ENCODE data around the gene TBPL1.

TBPL1 gene

GRCh38 chr6:133954657-133955576 is 1.9 kb downstream of the TBPL1 start:
- Histone ChIP-seq H3K4me1 (ENCODE audit: control insufficient read depth, insufficient read depth, low read length) (peaks cover 10% of the 10 kb centered on the region), H3K9me3 (ENCODE audit: control insufficient read depth in 2 of 2, low read length in 2 of 2) (no peaks in the 10 kb centered on the region), H3K4me3 (ENCODE audit: low read length in 2 of 2) (no peak overlapping the region), H3K27me3 (ENCODE audit: control insufficient read depth in 1 of 2, insufficient read depth in 2 of 2, low read length in 2 of 2) (no peaks in the 10 kb centered on the region), H3K27ac (ENCODE audit: low read length) (no peak overlapping the region), H3K36me3 (ENCODE audit: control insufficient read depth in 2 of 2, insufficient read depth in 2 of 2, low read length in 2 of 2) (no peaks in the 10 kb centered on the region), H3K9ac (ENCODE audit: low read length in 2 of 2) (no peak overlapping the region)

GRCh38 chr6:133955582-133956415 is 2.8 kb downstream of the TBPL1 start:
- no peak overlapping the region for H3K4me3 ChIP-seq (ENCODE audit: low read length in 2 of 2)
- no peak overlapping the region for H3K27ac ChIP-seq (ENCODE audit: low read length)
- H3K4me1 ChIP-seq (ENCODE audit: control insufficient read depth, insufficient read depth, low read length) = peaks cover 10% of the 10 kb centered on the region
- H3K27me3 ChIP-seq (ENCODE audit: control insufficient read depth in 1 of 2, insufficient read depth in 2 of 2, low read length in 2 of 2) = no peaks in the 10 kb centered on the region
- H3K9me3 ChIP-seq (ENCODE audit: control insufficient read depth in 2 of 2, low read length in 2 of 2) = no peaks in the 10 kb centered on the region
- H3K36me3 ChIP-seq (ENCODE audit: control insufficient read depth in 2 of 2, insufficient read depth in 2 of 2, low read length in 2 of 2) = no peaks in the 10 kb centered on the region
- H3K9ac ChIP-seq (ENCODE audit: low read length in 2 of 2) = no peak overlapping the region

DNA sequence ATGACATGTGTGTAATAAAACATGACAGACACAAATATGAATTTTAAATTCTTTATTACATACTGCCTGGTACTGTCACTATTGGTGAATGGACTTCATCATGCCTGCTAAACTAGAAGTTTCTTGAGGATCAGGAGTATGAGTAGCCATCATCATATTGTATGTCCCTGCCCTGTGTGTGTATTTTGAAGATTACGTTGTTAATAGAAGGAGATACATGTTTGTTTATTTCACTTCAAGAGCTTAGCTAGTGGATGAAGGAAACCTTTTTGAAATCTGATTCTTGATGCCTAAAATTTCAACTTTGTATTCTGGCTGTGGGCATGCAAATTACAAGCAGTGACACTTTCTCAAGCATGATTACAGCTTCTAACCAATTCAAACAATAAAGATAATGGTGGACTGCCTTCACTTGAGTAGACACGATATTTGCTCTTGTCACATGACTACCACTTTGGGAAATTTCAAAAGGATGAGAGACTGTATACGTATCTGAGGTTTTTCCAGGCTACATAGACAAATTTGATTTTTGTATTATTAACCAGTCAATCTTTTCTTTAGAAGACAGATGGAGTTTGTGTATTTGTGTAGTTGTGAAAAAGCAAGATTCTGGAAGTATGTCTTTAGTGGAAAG is 3.5 kb downstream of the TBPL1 start:
- Histone ChIP-seq H3K27me3 (ENCODE audit: control insufficient read depth in 1 of 2, insufficient read depth in 2 of 2, low read length in 2 of 2) (no peaks in the 10 kb centered on the region), H3K9me3 (ENCODE audit: control insufficient read depth in 2 of 2, low read length in 2 of 2) (no peaks in the 10 kb centered on the region), H3K27ac (ENCODE audit: low read length) (no peak overlapping the region), H3K4me1 (ENCODE audit: control insufficient read depth, insufficient read depth, low read length) (peaks cover 9% of the 10 kb centered on the region), H3K4me3 (ENCODE audit: low read length in 2 of 2) (no peak overlapping the region), H3K36me3 (ENCODE audit: control insufficient read depth in 2 of 2, insufficient read depth in 2 of 2, low read length in 2 of 2) (no peaks in the 10 kb centered on the region), H3K9ac (ENCODE audit: low read length in 2 of 2) (no peak overlapping the region)

DNA sequence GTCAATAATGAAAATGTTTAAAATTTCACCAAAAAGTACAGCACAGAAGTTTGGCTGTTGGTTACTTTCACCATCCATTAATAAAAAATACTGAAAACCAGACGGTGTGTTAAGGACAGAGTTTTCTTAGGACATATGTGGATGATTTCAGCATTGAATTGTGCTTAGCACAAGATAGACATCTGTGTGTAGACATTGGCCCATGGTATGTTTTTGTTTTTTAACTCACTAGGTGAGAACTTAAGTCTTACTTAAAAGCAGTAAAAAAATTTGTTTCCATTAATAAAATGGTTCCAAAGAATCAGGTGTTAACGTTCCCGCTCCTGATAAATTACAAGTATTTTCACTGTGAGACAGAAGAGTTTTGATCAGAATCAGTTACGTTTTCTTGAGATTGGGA is 4.2 kb downstream of the TBPL1 start:
- H3K9ac ChIP-seq (ENCODE audit: low read length in 2 of 2) = no peak overlapping the region
- H3K9me3 ChIP-seq (ENCODE audit: control insufficient read depth in 2 of 2, low read length in 2 of 2) = no peaks in the 10 kb centered on the region
- H3K27me3 ChIP-seq (ENCODE audit: control insufficient read depth in 1 of 2, insufficient read depth in 2 of 2, low read length in 2 of 2) = no peaks in the 10 kb centered on the region
- no peak overlapping the region for H3K27ac ChIP-seq (ENCODE audit: low read length)
- peaks cover 7% of the 10 kb centered on the region for H3K4me1 ChIP-seq (ENCODE audit: control insufficient read depth, insufficient read depth, low read length)
- no peak overlapping the region for H3K4me3 ChIP-seq (ENCODE audit: low read length in 2 of 2)
- H3K36me3 ChIP-seq (ENCODE audit: control insufficient read depth in 2 of 2, insufficient read depth in 2 of 2, low read length in 2 of 2) = no peaks in the 10 kb centered on the region

DNA sequence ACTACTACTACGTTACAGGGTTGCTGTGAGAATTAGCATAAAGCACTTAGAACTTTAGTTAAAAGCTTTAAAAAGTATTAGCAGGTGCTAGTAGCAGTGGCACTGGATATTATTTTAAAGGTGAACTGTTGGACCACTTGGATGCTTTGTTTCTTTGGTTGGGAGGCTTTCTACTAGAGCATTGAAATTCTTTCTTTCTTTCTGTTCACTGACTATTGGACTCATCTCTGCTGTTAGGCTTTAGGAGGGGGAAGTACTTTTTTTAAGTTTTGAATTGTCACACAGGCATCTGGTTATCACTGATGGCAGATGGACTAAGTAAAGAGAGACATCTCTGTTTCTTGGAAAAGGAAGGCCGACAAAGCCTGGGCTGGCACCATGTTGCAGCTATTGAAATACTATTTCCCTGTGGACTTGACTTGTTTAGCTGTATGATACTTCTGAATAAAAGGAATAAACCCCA is 4.8 kb downstream of the TBPL1 start:
- no peak overlapping the region for H3K27ac ChIP-seq (ENCODE audit: low read length)
- no peaks in the 10 kb centered on the region for H3K27me3 ChIP-seq (ENCODE audit: control insufficient read depth in 1 of 2, insufficient read depth in 2 of 2, low read length in 2 of 2)
- no peak overlapping the region for H3K4me3 ChIP-seq (ENCODE audit: low read length in 2 of 2)
- no peak overlapping the region for H3K9ac ChIP-seq (ENCODE audit: low read length in 2 of 2)
- H3K9me3 ChIP-seq (ENCODE audit: control insufficient read depth in 2 of 2, low read length in 2 of 2) = no peaks in the 10 kb centered on the region
- no peaks in the 10 kb centered on the region for H3K36me3 ChIP-seq (ENCODE audit: control insufficient read depth in 2 of 2, insufficient read depth in 2 of 2, low read length in 2 of 2)
- H3K4me1 ChIP-seq (ENCODE audit: control insufficient read depth, insufficient read depth, low read length) = peaks cover 7% of the 10 kb centered on the region

DNA sequence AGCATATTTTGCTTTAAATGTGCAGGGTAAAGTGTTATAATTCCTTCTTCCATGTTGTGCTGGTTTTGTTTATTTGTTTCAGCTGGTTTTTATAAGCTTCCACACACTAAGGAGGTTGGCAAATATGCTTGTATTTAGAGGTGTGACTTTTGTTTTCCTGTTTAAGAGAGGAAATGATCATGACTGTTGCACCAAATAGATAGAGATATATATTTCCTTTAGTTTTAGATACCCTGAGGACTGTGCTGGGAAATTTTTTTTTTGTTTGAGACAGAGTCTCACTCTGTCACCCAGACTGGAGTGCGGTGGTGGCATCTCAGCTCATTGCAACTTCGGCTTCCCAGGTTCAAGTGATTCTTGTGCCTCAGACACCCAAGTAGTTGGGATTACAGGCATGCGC is 5.8 kb downstream of the TBPL1 start:
- Histone ChIP-seq H3K27me3 (ENCODE audit: control insufficient read depth in 1 of 2, insufficient read depth in 2 of 2, low read length in 2 of 2) (no peaks in the 10 kb centered on the region), H3K9me3 (ENCODE audit: control insufficient read depth in 2 of 2, low read length in 2 of 2) (no peaks in the 10 kb centered on the region), H3K4me1 (ENCODE audit: control insufficient read depth, insufficient read depth, low read length) (peaks cover 6% of the 10 kb centered on the region), H3K36me3 (ENCODE audit: control insufficient read depth in 2 of 2, insufficient read depth in 2 of 2, low read length in 2 of 2) (no peaks in the 10 kb centered on the region), H3K27ac (ENCODE audit: low read length) (no peak overlapping the region), H3K4me3 (ENCODE audit: low read length in 2 of 2) (no peak overlapping the region), H3K9ac (ENCODE audit: low read length in 2 of 2) (no peak overlapping the region)

- no peak overlapping the region for H3K4me3 ChIP-seq (ENCODE audit: low read length in 2 of 2)
- no peaks in the 10 kb centered on the region for H3K9me3 ChIP-seq (ENCODE audit: control insufficient read depth in 2 of 2, low read length in 2 of 2)
- H3K36me3 ChIP-seq (ENCODE audit: control insufficient read depth in 2 of 2, insufficient read depth in 2 of 2, low read length in 2 of 2) = no peaks in the 10 kb centered on the region
- no peaks in the 10 kb centered on the region for H3K27me3 ChIP-seq (ENCODE audit: control insufficient read depth in 1 of 2, insufficient read depth in 2 of 2, low read length in 2 of 2)
- no peaks in the 10 kb centered on the region for H3K4me1 ChIP-seq (ENCODE audit: control insufficient read depth, insufficient read depth, low read length)
- H3K27ac ChIP-seq (ENCODE audit: low read length) = no peak overlapping the region
- no peak overlapping the region for H3K9ac ChIP-seq (ENCODE audit: low read length in 2 of 2)
Measured at GRCh38 chr6:133959667-133960368, 6.8 kb downstream of the TBPL1 start.

GRCh38 chr6:133961831-133962230 is 8.8 kb downstream of the TBPL1 start:
- Histone ChIP-seq H3K4me3 (ENCODE audit: low read length in 2 of 2) (no peak overlapping the region), H3K9me3 (ENCODE audit: control insufficient read depth in 2 of 2, low read length in 2 of 2) (no peaks in the 10 kb centered on the region), H3K36me3 (ENCODE audit: control insufficient read depth in 2 of 2, insufficient read depth in 2 of 2, low read length in 2 of 2) (no peaks in the 10 kb centered on the region), H3K27ac (ENCODE audit: low read length) (no peak overlapping the region), H3K27me3 (ENCODE audit: control insufficient read depth in 1 of 2, insufficient read depth in 2 of 2, low read length in 2 of 2) (no peaks in the 10 kb centered on the region), H3K9ac (ENCODE audit: low read length in 2 of 2) (no peak overlapping the region), H3K4me1 (ENCODE audit: control insufficient read depth, insufficient read depth, low read length) (no peaks in the 10 kb centered on the region)

DNA sequence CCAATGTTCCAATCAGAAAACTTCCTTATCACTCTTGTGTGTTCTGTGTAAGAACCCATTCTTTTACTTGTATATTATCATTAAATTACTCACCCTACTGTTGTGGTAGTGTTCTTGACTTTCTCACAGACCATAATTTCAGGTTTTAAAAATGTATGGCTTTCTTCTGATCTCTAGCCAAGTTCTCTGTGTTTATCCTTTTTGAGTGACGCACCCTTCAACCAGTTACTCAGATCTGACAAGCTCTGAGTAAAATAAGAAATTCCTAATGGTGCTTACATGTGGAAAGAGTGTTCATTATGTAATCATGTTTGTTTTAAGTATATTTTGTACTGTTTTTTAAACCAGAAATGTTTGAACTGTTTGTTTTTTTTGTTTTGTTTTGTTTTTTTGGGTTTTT is 11.0 kb downstream of the TBPL1 start:
- H3K9ac ChIP-seq (ENCODE audit: low read length in 2 of 2) = no peak overlapping the region
- no peak overlapping the region for H3K27ac ChIP-seq (ENCODE audit: low read length)
- H3K9me3 ChIP-seq (ENCODE audit: control insufficient read depth in 2 of 2, low read length in 2 of 2) = no peaks in the 10 kb centered on the region
- H3K36me3 ChIP-seq (ENCODE audit: control insufficient read depth in 2 of 2, insufficient read depth in 2 of 2, low read length in 2 of 2) = no peaks in the 10 kb centered on the region
- H3K4me1 ChIP-seq (ENCODE audit: control insufficient read depth, insufficient read depth, low read length) = no peaks in the 10 kb centered on the region
- no peak overlapping the region for H3K4me3 ChIP-seq (ENCODE audit: low read length in 2 of 2)
- no peaks in the 10 kb centered on the region for H3K27me3 ChIP-seq (ENCODE audit: control insufficient read depth in 1 of 2, insufficient read depth in 2 of 2, low read length in 2 of 2)

GRCh38 chr6:133964702-133965101 is 11.7 kb downstream of the TBPL1 start:
- no peak overlapping the region for H3K4me3 ChIP-seq (ENCODE audit: low read length in 2 of 2)
- no peak overlapping the region for H3K9ac ChIP-seq (ENCODE audit: low read length in 2 of 2)
- no peaks in the 10 kb centered on the region for H3K27me3 ChIP-seq (ENCODE audit: control insufficient read depth in 1 of 2, insufficient read depth in 2 of 2, low read length in 2 of 2)
- H3K27ac ChIP-seq (ENCODE audit: low read length) = no peak overlapping the region
- no peaks in the 10 kb centered on the region for H3K36me3 ChIP-seq (ENCODE audit: control insufficient read depth in 2 of 2, insufficient read depth in 2 of 2, low read length in 2 of 2)
- no peaks in the 10 kb centered on the region for H3K4me1 ChIP-seq (ENCODE audit: control insufficient read depth, insufficient read depth, low read length)
- no peaks in the 10 kb centered on the region for H3K9me3 ChIP-seq (ENCODE audit: control insufficient read depth in 2 of 2, low read length in 2 of 2)
